HL-60 (cell line): ENCODE data around the gene GKN1.

Experiments used
- CTCF ChIP-seq: IDR thresholded peaks from one replicate; pipeline ENCODE4 v1.5.1; 2011; ENCODE audit warnings: low read length, control low read depth, inconsistent platforms; ENCODE audit not compliant: insufficient read depth
- REST ChIP-seq: IDR thresholded peaks from 2 replicates; pipeline ENCODE4 v1.6.1; 2012; ENCODE audit warnings: low read depth; ENCODE audit not compliant: insufficient replicate concordance

GRCh38 chr2:69021727-69022126 is 47.3 kb downstream of the GKN1 start:
- TF ChIP-seq CTCF = no peak
- TF ChIP-seq REST = no peak
